ENCODE data around the gene FSCB.
A peak's percentile ranks its signal among the peaks of the same experiment; 100 is the strongest.
"Not testable (repeated sequence)": the region's sequence is repeated elsewhere in the genome, so short reads cannot be mapped to it uniquely, and the experiment has no call there.

Gene FSCB, protein sequence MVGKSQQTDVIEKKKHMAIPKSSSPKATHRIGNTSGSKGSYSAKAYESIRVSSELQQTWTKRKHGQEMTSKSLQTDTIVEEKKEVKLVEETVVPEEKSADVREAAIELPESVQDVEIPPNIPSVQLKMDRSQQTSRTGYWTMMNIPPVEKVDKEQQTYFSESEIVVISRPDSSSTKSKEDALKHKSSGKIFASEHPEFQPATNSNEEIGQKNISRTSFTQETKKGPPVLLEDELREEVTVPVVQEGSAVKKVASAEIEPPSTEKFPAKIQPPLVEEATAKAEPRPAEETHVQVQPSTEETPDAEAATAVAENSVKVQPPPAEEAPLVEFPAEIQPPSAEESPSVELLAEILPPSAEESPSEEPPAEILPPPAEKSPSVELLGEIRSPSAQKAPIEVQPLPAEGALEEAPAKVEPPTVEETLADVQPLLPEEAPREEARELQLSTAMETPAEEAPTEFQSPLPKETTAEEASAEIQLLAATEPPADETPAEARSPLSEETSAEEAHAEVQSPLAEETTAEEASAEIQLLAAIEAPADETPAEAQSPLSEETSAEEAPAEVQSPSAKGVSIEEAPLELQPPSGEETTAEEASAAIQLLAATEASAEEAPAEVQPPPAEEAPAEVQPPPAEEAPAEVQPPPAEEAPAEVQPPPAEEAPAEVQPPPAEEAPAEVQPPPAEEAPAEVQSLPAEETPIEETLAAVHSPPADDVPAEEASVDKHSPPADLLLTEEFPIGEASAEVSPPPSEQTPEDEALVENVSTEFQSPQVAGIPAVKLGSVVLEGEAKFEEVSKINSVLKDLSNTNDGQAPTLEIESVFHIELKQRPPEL

DNA sequence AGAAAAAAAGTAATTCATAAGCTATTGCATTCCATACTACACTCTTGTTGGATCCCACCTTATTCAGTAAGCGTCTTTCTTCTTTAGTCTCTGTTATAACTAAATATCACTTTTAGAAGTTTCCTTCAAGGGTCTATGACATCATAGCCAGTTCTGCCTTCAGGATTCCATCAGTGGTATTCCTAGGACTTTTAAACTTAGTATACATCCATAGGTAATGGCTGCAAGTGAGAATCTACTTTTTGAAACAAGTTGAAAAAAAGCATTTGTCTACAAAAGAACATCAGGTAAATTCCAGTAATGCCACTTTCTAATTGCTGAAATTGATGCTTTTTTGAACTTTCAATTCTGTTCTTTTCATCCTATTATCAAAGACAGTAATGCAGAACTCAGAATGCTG, at the start of gene FSCB:
TSS of gene FSCB (minus strand) at position 101 of the 400 bp plus-strand sequence. CDS start 296 bp downstream, outside the sequence.
- TF ChIP-seq, protein P1, sequence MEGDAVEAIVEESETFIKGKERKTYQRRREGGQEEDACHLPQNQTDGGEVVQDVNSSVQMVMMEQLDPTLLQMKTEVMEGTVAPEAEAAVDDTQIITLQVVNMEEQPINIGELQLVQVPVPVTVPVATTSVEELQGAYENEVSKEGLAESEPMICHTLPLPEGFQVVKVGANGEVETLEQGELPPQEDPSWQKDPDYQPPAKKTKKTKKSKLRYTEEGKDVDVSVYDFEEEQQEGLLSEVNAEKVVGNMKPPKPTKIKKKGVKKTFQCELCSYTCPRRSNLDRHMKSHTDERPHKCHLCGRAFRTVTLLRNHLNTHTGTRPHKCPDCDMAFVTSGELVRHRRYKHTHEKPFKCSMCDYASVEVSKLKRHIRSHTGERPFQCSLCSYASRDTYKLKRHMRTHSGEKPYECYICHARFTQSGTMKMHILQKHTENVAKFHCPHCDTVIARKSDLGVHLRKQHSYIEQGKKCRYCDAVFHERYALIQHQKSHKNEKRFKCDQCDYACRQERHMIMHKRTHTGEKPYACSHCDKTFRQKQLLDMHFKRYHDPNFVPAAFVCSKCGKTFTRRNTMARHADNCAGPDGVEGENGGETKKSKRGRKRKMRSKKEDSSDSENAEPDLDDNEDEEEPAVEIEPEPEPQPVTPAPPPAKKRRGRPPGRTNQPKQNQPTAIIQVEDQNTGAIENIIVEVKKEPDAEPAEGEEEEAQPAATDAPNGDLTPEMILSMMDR (conservative IDR thresholded peaks at IDR 0.05; ENCODE audit: control insufficient read depth, insufficient read depth, low read depth, low read length) = no peak
- DNase-seq (ENCODE audit: low read depth) = no peak

DNA sequence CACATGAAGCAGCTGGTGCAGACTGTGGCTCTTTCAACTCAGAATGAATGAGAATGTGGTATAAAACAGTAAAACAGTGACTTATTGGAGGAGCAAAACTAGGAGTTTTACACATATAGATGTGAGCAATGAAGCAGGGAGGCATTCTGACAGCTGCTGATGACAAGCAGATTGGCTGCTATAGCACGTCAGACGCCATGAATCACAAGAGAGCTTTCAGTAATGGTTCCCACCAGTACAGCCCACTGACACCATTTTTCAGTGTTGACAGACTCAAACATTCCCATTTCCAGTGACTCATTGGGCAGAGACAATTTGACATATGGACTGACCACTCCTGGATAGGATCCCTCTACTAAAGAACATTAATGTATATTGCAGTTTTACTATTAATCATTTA, 24.6 kb upstream of the FSCB start:
- DNase-seq (ENCODE audit: low read depth) = peak; percentile 0
- TF ChIP-seq, protein P1 (conservative IDR thresholded peaks at IDR 0.05; ENCODE audit: control insufficient read depth, insufficient read depth, low read depth, low read length) = no peak
- H3K4me3 ChIP-seq (ENCODE audit: control insufficient read depth, low read depth, low read length) = no peak overlapping the region

More for the DNA sequence above, at the start of gene FSCB:
- H3K4me3 ChIP-seq (ENCODE audit: control insufficient read depth, low read depth, low read length) = no peak within 1 kb of the TSS

DNA sequence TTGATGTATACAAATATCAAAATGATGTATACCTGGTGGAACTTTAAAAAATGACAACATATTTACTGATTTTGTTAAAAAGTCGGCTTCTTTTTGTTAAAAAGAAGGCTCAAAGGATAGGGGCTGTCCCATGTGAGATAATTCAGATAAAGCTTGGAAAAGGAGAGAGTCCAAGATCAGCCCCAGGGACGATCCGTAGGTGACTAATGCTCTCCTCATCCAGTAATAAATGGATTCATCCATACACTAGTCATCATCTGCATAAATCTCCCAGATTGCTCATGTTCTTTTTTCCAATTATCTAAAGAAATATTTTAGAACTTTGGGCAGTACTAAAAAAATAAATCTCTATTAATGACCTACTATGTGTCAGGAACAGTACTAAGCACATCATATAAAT, 23.4 kb upstream of the FSCB start:
- DNase-seq (ENCODE audit: low read depth) = no peak
- no peak overlapping the region for H3K4me3 ChIP-seq (ENCODE audit: control insufficient read depth, low read depth, low read length)
- TF ChIP-seq, protein P1 (conservative IDR thresholded peaks at IDR 0.05; ENCODE audit: control insufficient read depth, insufficient read depth, low read depth, low read length) = no peak

DNA sequence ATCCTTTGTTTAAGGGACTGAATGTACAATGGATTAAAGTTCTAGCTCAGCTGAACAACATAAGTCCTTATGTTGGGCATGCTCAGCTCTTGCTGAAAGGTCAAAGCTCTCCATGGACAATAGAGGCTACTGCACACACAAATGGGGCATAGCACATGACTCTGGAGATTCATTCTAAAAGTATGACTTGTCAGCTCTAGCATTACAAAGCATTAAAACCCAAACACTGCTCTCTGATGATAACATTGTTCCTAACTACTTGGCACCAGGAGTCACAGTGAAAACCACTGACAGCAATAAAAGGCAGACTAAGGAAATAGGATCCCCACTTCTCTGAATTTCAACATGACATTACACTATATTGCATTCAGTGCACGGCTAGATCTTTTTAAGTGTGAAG, 21.9 kb upstream of the FSCB start:
- TF ChIP-seq, protein P1 (conservative IDR thresholded peaks at IDR 0.05; ENCODE audit: control insufficient read depth, insufficient read depth, low read depth, low read length) = no peak
- DNase-seq (ENCODE audit: low read depth) = no peak

DNA sequence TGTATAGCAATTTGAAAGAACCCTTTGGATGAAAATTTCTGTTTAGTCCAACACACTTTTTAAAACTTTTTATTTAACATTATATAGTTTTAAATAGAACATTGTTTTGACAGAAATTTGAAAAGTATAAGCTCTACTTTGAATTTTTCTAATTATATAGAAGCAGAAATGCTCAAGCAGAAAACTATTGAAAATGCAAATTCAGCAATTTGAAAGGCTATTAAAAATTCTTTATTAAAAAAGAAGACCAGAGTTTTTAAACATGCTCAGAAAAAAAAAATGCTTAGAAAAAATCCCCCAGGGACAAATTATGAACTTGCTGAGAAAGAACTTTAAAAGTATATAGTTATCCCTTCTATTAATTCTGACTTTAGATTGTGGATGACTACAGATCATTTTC, 21.1 kb upstream of the FSCB start:
- no peak for DNase-seq (ENCODE audit: low read depth)
- H3K4me3 ChIP-seq (ENCODE audit: control insufficient read depth, low read depth, low read length) = no peak overlapping the region
- TF ChIP-seq, protein P1 (conservative IDR thresholded peaks at IDR 0.05; ENCODE audit: control insufficient read depth, insufficient read depth, low read depth, low read length) = no peak

More for the DNA sequence above, 21.9 kb upstream of the FSCB start:
- H3K4me3 ChIP-seq (ENCODE audit: control insufficient read depth, low read depth, low read length) = no peak overlapping the region

DNA sequence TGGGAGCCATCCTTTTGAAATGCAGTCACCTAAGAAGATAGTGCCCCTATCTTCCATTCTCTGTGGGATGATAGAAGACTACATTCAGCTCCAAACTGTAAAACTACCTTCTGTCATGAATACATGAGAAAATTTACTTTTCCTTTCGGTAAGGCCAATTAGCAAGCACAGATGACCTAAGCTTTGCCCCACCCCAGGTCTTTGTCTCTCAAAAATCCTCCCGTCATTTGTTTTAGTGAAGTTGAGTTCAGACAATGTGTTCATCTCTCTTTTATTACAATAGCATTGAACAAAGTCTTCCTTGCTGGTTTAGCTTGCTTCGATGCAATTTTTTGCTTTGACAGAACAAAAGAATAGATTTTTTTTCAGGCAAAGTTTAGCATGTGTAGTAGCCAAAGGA, 18.2 kb upstream of the FSCB start:
- TF ChIP-seq, protein P1 (conservative IDR thresholded peaks at IDR 0.05; ENCODE audit: control insufficient read depth, insufficient read depth, low read depth, low read length) = no peak
- no peak for DNase-seq (ENCODE audit: low read depth)
- H3K4me3 ChIP-seq (ENCODE audit: control insufficient read depth, low read depth, low read length) = no peak overlapping the region

DNA sequence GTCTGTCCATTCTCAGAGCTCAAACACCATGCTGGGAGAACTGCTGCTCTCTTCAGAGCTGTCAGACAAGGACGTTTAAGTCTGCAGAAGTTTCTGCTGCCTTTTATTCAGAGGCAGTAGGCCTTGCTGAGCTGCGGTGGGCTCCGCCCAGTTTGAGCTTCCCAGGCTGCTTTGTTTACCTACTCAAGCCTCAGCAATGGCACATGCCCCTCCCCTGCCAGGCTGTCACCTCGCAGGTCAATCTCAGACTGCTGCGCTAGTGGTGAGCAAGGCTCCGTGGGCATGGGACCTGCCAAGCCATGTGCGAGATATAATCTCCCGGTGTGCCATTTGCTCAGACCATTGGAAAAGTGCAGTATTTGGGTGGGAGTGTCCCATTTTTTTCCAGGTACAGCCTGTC, 8.6 kb upstream of the FSCB start:
- not testable (repeated sequence) for H3K4me3 ChIP-seq (ENCODE audit: control insufficient read depth, low read depth, low read length); DNase-seq (ENCODE audit: low read depth)

Data from fibroblast of mammary gland (primary cell).